ENCODE data around the gene CFAP99. TPM values are rescaled to one million over a fixed set of nuclear protein-coding genes. Genes with fewer than 3 reads are reported as not detected.
A peak's percentile ranks its signal among the peaks of the same experiment; 100 is the strongest.
"Not testable (repeated sequence)": the region's sequence is repeated elsewhere in the genome, so short reads cannot be mapped to it uniquely, and the experiment has no call there.

Gene CFAP99
- total RNA-seq, 2 experiments from 2014 or later, result 0.11 TPM; not detected in 1

DNA sequence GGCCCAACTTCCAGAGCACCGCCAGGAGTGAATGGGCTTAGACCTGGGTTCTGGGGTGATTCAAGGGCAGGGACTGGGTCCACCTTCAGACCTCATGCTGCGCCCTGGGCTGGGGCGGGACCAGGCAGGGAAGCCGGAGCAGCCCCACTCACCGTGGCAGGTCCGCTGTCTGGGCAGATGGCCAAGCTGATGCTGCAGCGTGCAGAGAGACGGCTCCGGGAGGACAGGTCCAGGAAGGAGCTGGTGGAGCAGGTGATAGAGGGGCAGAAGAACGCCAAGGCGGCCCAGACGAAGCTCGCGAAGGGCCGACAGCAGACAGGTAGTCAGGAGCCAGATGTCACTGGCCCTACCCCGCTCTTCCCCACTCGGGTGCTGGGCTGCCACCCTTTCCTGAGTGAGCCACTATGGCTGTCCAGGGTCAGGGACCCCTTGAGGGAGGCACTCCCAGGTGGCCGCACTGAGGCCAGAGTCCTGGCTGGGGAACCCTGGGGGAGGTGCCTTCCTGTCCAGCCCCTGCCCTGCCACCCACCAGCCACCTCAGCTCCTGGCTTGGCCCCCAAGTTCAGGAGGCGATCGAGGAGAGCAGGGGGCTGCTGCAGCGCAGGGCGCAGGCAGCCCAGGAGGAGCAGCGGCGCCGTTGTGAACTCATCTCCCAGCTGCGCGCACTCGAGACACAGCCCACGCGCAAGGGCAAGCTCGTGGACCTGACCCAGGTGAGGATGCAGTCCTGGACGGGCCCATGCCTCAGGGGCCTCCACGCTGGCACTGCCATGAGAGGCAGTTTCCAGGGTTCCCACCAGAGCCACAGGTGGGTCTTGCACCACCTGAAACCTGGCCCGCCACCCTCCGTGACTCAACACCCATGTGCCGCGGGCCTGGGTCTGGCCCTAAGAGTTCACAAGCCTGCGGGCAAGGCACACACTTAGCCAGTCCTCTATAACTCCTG, 40.1 kb downstream of the CFAP99 start:
- Mint-ChIP-seq H3K4me3 (no peak overlapping the region), H3K36me3 (peaks cover 2% of the 10 kb centered on the region), H3K27me3 (peaks cover 29% of the 10 kb centered on the region), H3K4me1 (peaks cover 2% of the 10 kb centered on the region), H3K9me3 (no peaks in the 10 kb centered on the region), H3K27ac (no peak overlapping the region)
- DNase-seq (no peak), ATAC-seq (ENCODE audit: low read depth) (no peak)
- POLR2A ChIA-PET, result interaction anchor here (0.5 to 1.0 kb wide), 2 partner anchors 10 to 113 kb away, joined by 3 read pairs; partner anchors contain the start of gene RNF4

DNA sequence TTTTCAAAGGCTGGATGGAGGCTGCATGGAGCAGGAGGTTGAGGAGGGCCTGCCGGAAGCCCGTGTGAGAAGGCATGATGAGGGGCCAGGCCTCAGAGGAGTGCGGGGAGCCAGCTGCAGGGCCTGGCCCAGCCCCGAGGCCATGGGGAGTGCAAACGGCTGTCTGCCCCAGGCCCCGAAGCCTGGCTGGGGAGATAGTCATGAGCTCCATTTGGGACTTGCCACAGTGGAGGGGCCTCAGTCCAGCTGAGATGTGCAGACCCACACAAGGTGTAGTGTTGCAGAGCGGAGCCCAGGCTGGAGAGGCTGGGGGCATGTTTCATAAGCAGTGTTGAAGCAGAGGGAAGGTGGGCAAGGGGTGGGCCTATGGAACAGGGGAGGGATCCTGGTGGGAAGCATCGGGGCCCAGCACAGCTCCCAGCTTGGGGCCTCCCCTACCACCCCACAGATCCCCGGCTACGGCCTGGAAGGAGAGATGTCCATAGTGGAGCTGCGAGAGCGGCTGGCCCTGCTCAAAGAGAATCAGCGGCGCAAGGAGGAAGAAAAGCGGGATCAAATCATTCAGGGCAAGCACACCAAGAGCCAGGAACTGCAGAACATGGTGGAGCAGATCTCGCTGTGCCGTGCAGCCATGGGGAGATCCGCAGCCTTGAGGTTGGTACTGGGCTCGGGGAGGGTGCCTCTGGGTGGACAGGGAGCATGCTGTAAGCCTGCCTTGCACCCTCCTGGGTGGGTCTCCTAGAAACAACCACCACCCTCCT, 41.0 kb downstream of the CFAP99 start:
- Mint-ChIP-seq H3K9me3 (no peaks in the 10 kb centered on the region), H3K4me3 (no peak overlapping the region), H3K27me3 (peaks cover 30% of the 10 kb centered on the region), H3K36me3 (peaks cover 2% of the 10 kb centered on the region), H3K27ac (no peak overlapping the region), H3K4me1 (peaks cover 2% of the 10 kb centered on the region)
- ATAC-seq (ENCODE audit: low read depth), result no peak
- DNase-seq, result no peak
- POLR2A ChIA-PET, result interaction anchor here (0.5 to 1.0 kb wide), 2 partner anchors 9 to 112 kb away, joined by 3 read pairs; partner anchors contain the start of gene RNF4

GRCh38 chr4:2461246-2461960, 42.6 kb downstream of the CFAP99 start:
- ATAC-seq (ENCODE audit: low read depth) (no peak), DNase-seq (no peak)
- peak overlapping the region; percentile 69 for H3K4me3 Mint-ChIP-seq
- peaks cover 30% of the 10 kb centered on the region for H3K27me3 Mint-ChIP-seq
- H3K36me3 Mint-ChIP-seq, result peaks cover 2% of the 10 kb centered on the region
- peaks cover 2% of the 10 kb centered on the region for H3K4me1 Mint-ChIP-seq
- H3K27ac Mint-ChIP-seq, result no peak overlapping the region
- POLR2A ChIA-PET, result no interaction called here
- no peaks in the 10 kb centered on the region for H3K9me3 Mint-ChIP-seq

DNA sequence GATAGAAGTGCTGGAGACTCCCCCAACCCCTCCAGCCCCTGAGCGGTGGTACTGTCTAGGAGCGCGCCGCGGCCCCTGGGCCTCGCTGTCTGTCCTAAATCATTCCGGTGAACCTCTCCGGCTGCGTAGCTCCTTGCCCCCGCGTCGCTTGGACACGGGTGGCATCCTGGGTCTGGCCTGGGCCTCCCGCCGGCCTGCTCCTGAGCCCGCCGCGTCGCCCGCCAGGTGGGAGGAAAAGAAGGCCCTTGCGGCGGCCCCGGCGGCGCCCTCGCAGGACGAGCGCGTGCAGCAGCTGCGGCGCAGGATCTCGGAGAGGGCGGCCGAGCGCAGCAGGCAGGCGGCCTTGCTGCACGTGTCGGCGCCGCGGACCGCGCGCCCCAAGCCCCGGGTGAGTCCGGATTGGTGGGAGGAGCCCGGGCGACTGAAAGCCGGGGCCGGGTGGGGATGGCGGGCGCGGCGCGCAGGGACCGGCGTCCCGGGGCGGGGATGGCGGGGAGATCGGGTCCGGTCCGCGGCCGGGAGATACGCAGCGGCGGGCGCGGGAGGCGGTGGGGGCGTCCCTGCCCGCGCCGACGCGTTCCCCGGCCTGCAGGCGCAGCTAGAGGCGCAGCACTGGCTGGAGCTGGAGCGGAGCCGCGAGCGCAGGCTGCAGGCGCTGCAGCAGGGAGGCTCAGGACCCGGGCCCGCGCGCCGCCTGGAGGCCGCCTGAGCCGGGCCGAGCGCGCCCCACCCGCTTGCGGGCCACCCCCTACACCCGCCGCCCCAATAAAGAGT, 43.6 kb downstream of the CFAP99 start:
- Mint-ChIP-seq H3K4me1 (peaks cover 4% of the 10 kb centered on the region), H3K4me3 (peak overlapping the region; percentile 69), H3K27ac (no peak overlapping the region), H3K36me3 (peaks cover 4% of the 10 kb centered on the region), H3K27me3 (peaks cover 26% of the 10 kb centered on the region), H3K9me3 (no peaks in the 10 kb centered on the region)
- peak; percentile 98 for ATAC-seq (ENCODE audit: low read depth)
- peak; percentile 80 for DNase-seq
- POLR2A ChIA-PET, result no interaction called here

GRCh38 chr4:2462992-2463762, 44.4 kb downstream of the CFAP99 start:
- DNase-seq (no peak), ATAC-seq (ENCODE audit: low read depth) (no peak)
- POLR2A ChIA-PET, result interaction anchor here (0.6 kb wide), 1 partner anchor 57 kb away, joined by 5 read pairs; no protein-coding TSS in a partner anchor
- Mint-ChIP-seq H3K27ac (no peak overlapping the region), H3K4me3 (peak overlapping the region; percentile 65), H3K4me1 (peaks cover 7% of the 10 kb centered on the region), H3K36me3 (peaks cover 4% of the 10 kb centered on the region), H3K9me3 (no peaks in the 10 kb centered on the region), H3K27me3 (peaks cover 26% of the 10 kb centered on the region)

DNA sequence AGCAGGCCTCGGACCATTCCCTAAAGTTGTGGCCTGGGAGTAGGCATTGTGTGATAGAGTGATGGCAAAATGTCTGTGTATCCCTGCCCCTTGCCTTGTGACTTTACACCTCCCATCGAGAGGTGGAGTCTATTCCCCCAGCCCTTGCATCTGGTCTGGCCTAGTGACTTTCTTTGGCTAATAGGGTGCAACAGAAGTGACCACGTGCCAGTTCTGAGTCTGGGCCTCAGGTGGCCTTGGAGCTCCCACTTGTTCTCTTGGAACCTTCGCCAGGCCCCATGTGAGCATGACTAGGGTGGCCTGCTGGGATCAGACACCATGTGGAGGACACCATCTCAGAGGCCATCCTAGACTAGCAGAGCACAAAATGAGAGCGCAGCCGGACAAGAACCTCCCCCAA, 46.3 kb downstream of the CFAP99 start:
- Mint-ChIP-seq H3K4me1 (peaks cover 10% of the 10 kb centered on the region), H3K4me3 (no peak overlapping the region), H3K27me3 (peaks cover 22% of the 10 kb centered on the region), H3K27ac (no peak overlapping the region), H3K36me3 (peaks cover 9% of the 10 kb centered on the region), H3K9me3 (no peaks in the 10 kb centered on the region)
- DNase-seq (no peak), ATAC-seq (ENCODE audit: low read depth) (no peak)
- POLR2A ChIA-PET, result interaction anchor here (1.2 kb wide), 1 partner anchor 203 kb away, joined by 3 read pairs; the partner anchor contains the start of gene MXD4

DNA sequence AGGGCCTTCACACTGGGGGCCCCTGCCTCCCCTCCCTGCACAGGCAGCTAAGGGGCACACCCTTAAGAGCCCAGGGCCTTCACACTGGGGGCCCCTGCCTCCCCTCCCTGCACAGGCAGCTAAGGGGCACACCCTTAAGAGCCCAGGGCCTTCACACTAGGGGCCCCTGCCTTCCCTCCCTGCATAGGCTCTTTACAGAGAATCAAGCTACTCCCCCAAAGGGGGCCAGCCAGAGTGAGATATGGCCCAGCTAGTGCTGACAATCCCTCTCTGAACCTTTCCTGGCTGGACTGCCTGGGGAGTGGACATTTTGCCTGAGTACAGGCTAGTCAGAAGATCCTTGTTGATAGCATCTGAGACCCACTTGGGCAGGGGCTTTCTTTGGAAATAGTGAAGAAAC, 46.8 kb downstream of the CFAP99 start:
- not testable (repeated sequence) for H3K4me3 Mint-ChIP-seq; ATAC-seq (ENCODE audit: low read depth); H3K27ac Mint-ChIP-seq; DNase-seq; H3K9me3 Mint-ChIP-seq
- Mint-ChIP-seq H3K4me1 (peaks cover 14% of the 10 kb centered on the region), H3K36me3 (peaks cover 14% of the 10 kb centered on the region), H3K27me3 (peaks cover 22% of the 10 kb centered on the region)
- POLR2A ChIA-PET, result interaction anchor here (0.6 kb wide), 1 partner anchor 236 kb away, joined by 3 read pairs; no protein-coding TSS in a partner anchor

DNA sequence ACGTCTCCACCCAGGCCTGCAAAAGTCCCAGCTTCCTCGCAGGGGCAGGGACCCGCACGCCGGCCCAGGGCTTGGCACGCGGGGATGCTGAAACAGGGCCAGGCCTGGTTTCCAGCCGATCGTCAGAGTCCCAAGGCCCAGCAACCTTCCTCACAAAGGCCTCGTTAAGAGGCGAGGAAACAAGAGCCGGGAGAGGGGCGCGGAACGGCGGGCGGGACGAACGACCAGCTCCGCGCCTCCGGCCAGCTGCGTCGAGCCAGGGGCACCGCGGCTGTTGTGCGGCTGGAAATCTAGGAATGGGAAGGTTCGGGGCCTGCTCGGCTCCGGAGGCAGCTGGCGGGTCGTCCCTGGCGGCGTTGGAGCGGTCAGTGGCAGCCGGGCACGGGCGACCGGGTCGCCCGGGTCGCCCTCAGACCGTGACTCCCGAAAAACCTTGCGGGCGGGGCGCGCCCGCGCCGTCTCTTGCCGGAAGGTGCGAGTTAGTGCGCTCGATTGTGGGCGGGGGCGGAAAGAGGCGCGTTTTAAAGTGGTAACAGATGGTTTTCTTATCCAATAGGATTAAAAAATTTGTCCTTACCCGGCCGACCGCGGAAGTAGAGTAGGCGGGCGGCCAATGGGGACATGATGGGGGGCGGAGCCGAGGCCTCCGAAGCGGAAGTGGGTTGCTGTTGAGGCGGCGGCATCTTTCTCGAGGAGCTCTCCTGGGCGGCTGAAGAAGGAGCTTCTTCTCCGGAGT, 49.9 kb downstream of the CFAP99 start, which contains the start of gene RNF4:
TSS of gene RNF4 (plus strand) at position 651 of the 736 bp plus-strand sequence. CDS start 21,388 bp downstream, outside the sequence.
- H3K9me3 Mint-ChIP-seq, result no peaks in the 10 kb centered on the region
- H3K27me3 Mint-ChIP-seq, result peaks cover 3% of the 10 kb centered on the region
- peaks cover 38% of the 10 kb centered on the region for H3K36me3 Mint-ChIP-seq
- POLR2A ChIA-PET, result interaction anchor here (0.6 to 2.1 kb wide), 28 partner anchors 9 to 756 kb away, joined by 3 to 23 read pairs (median 4); partner anchors contain the start of genes CFAP99, FAM193A, HAUS3 and LETM1
- peak; percentile 91 for DNase-seq
- H3K27ac Mint-ChIP-seq, result peak within 1 kb of the TSS; percentile 98
- peak; percentile 85 for ATAC-seq (ENCODE audit: low read depth)
- peak within 1 kb of the TSS; percentile 97 for H3K4me3 Mint-ChIP-seq
- peaks cover 33% of the 10 kb centered on the region for H3K4me1 Mint-ChIP-seq

GRCh38 chr4:2469192-2469984, 50.6 kb downstream of the CFAP99 start:
- peak overlapping the region; percentile 97 for H3K4me3 Mint-ChIP-seq
- H3K36me3 Mint-ChIP-seq, result peaks cover 41% of the 10 kb centered on the region

DNA sequence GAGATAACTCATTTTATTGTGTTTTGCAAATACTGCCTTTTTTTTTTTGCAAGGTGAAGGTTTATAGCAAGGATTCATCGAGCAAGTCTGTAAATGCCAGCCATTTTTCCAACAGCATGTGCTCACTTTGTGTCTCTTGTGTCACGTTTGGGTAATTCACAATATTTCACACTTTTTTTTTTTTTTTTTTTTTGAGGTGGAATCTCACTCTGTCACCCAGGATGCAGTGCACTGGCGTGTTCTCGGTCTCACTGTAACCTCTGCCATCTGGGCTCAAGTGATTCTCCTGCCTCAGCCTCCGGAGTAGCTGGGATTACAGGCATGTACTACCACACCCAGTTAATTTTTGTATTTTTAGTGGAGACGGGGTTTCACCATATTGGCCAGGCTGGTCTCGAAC, 52.0 kb downstream of the CFAP99 start:
- Mint-ChIP-seq H3K27ac (peak overlapping the region; percentile 98), H3K9me3 (no peaks in the 10 kb centered on the region), H3K4me1 (peaks cover 38% of the 10 kb centered on the region), H3K4me3 (peak overlapping the region; percentile 97), H3K36me3 (peaks cover 47% of the 10 kb centered on the region), H3K27me3 (no peaks in the 10 kb centered on the region)
- ATAC-seq (ENCODE audit: low read depth) (no peak), DNase-seq (no peak)
- POLR2A ChIA-PET, result interaction anchor here (0.6 to 1.6 kb wide), 5 partner anchors 9 to 229 kb away, joined by 3 to 4 read pairs (median 3); partner anchors contain the start of genes HAUS3 and POLN

More at GRCh38 chr4:2469192-2469984, 50.6 kb downstream of the CFAP99 start:
- H3K9me3 Mint-ChIP-seq, result no peaks in the 10 kb centered on the region
- peaks cover 33% of the 10 kb centered on the region for H3K4me1 Mint-ChIP-seq
- H3K27ac Mint-ChIP-seq, result peak overlapping the region; percentile 98
- DNase-seq (peak; percentile 84), ATAC-seq (ENCODE audit: low read depth) (peak; percentile 62)
- POLR2A ChIA-PET, result interaction anchor here (0.6 to 2.1 kb wide), 25 partner anchors 9 to 757 kb away, joined by 3 to 23 read pairs (median 4); partner anchors contain the start of genes CFAP99, FAM193A, HAUS3 and LETM1
- no peaks in the 10 kb centered on the region for H3K27me3 Mint-ChIP-seq
